ENCODE measurements around the gene SLC26A1. TPM values are rescaled to one million over a fixed set of nuclear protein-coding genes. Genes with fewer than 3 reads are reported as not detected.

The SLC26A1 gene
- total RNA-seq, 1 experiment from 2014 or later, result 0.16 TPM

DNA sequence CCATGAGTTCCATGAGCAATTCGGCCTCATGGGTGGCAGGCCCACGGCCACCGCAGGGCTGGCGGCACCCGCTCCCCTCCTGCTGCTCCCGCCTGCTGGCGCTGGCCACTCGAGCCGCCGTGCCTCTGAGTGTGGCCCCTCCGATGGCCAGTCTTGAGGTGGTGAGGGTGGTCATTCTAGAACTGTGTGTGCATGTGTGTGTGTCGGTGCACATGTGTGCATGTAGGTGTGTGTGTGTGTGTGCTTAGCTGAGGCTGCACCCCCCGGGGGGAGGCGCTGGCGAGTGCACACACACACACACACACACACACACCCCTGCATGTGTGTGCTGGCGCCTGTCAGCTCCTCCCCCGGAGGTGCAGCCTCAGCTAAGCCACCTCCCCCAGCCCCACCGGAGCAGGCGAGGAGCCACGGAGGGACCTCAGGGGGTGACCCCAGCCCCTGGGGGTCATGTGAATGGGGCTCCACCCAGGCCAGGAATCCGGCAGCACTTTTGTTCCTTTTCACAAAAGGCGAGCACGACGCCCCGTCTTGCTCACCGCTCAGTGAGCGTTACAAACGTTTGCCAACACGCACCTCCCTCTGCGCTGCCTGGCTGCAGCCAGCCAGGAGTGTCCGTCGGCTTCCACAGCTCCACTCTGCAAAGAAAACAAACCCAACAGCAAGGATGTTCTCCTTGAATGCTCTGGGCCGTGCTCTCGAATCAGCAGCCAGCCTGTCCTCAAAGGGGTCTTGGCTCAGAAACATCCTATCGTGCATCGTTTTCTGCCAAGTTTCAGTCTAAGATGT lies 48.1 kb upstream of the SLC26A1 start:
- Mint-ChIP-seq H3K36me3 (ENCODE audit: insufficient read depth, unreplicated experiment) (peaks cover 5% of the 10 kb centered on the region), H3K9me3 (ENCODE audit: unreplicated experiment) (no peaks in the 10 kb centered on the region), H3K4me3 (ENCODE audit: unreplicated experiment) (peak overlapping the region; percentile 50), H3K27ac (ENCODE audit: low read depth, unreplicated experiment) (no peak overlapping the region), H3K4me1 (ENCODE audit: insufficient read depth, unreplicated experiment) (peaks cover 18% of the 10 kb centered on the region), H3K27me3 (ENCODE audit: insufficient read depth, unreplicated experiment) (no peaks in the 10 kb centered on the region)
- ChIA-PET POLR2A (interaction anchor here (0.6 kb wide), 1 partner anchor 307 kb away, joined by 3 read pairs; no protein-coding TSS in a partner anchor), CTCF (interaction anchor here (0.7 kb wide), 3 partner anchors 8 to 27 kb away, joined by 3 read pairs; no protein-coding TSS in a partner anchor)
- no TSS peak for BruUV-seq (replicated peaks)
- intact Hi-C loops (cut with micrococcal nuclease), result no loop called here
- DNase-seq (ENCODE audit: unreplicated experiment), result peak; percentile 27
- TF ChIP-seq CTCF (IDR thresholded peaks at IDR 0.05; ENCODE audit: unreplicated experiment), result no peak

- H3K9me3 Mint-ChIP-seq (ENCODE audit: unreplicated experiment), result no peaks in the 10 kb centered on the region
- H3K36me3 Mint-ChIP-seq (ENCODE audit: insufficient read depth, unreplicated experiment), result peaks cover 5% of the 10 kb centered on the region
- no peak overlapping the region for H3K27ac Mint-ChIP-seq (ENCODE audit: low read depth, unreplicated experiment)
- DNase-seq (ENCODE audit: unreplicated experiment), result no peak
- CTCF ChIA-PET, result interaction anchor here (0.7 kb wide), 3 partner anchors 8 to 28 kb away, joined by 3 read pairs; no protein-coding TSS in a partner anchor
- no peak overlapping the region for H3K4me3 Mint-ChIP-seq (ENCODE audit: unreplicated experiment)
- peaks cover 18% of the 10 kb centered on the region for H3K4me1 Mint-ChIP-seq (ENCODE audit: insufficient read depth, unreplicated experiment)
- no peak for TF ChIP-seq CTCF (IDR thresholded peaks at IDR 0.05; ENCODE audit: unreplicated experiment)
- BruUV-seq (replicated peaks), result no TSS peak
- POLR2A ChIA-PET, result interaction anchor here (0.6 kb wide), 1 partner anchor 308 kb away, joined by 3 read pairs; no protein-coding TSS in a partner anchor
- intact Hi-C loops (cut with micrococcal nuclease), result no loop called here
- H3K27me3 Mint-ChIP-seq (ENCODE audit: insufficient read depth, unreplicated experiment), result no peaks in the 10 kb centered on the region
Measured at GRCh38 chr4:1040344-1041146, 47.3 kb upstream of the SLC26A1 start.

DNA sequence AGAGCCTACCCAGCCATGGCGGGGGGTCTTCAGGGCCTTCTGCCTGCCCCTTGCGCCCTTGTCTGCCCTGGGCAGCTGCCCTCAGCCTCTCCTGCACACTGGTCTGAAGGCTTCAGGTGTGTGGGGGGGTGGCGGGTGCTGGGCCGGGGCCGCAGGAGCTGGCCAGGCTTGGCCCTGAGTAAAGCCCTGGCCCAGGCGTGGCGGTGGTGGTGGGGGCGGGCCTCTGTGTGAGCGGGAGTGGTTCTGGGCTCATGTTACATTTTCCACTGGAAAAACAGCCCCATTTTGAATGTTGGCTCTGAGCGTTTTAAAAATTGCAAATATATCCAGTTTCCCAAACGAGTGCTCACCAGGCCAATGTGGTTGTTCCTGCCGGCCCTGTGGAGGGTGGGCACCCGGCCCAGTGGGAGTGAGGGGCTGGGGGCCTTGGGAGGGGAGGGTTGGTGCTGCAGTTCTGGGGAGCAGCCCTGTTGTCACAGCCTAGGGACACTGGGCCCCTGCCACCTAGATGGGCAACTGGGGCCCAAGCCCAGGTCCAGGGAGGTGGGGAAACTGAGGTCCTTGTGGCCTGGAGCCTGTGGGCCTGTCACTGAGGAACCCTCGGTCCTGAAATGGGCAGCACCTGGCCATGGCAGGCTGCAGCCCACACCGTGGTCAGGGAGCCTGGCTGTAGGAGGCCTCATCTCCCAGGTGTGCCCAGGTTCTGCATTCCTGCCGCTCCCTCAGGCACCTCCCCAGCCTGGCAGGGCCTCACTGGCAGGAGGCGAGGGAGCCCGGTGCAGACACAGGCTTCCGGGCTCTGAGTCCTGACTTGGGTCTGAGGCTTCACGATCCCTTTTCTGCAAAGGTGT lies 46.5 kb upstream of the SLC26A1 start:
- BruUV-seq (replicated peaks), result no TSS peak
- Mint-ChIP-seq H3K4me1 (ENCODE audit: insufficient read depth, unreplicated experiment) (peaks cover 18% of the 10 kb centered on the region), H3K9me3 (ENCODE audit: unreplicated experiment) (no peaks in the 10 kb centered on the region), H3K27me3 (ENCODE audit: insufficient read depth, unreplicated experiment) (no peaks in the 10 kb centered on the region), H3K4me3 (ENCODE audit: unreplicated experiment) (no peak overlapping the region), H3K27ac (ENCODE audit: low read depth, unreplicated experiment) (no peak overlapping the region), H3K36me3 (ENCODE audit: insufficient read depth, unreplicated experiment) (peaks cover 8% of the 10 kb centered on the region)
- intact Hi-C loops (cut with micrococcal nuclease), result no loop called here
- DNase-seq (ENCODE audit: unreplicated experiment), result peak; percentile 64
- no peak for TF ChIP-seq CTCF (IDR thresholded peaks at IDR 0.05; ENCODE audit: unreplicated experiment)
- ChIA-PET CTCF (interaction anchor here (0.5 to 1.4 kb wide), 2 partner anchors 34 to 194 kb away, joined by 3 to 5 read pairs; no protein-coding TSS in a partner anchor), POLR2A (interaction anchor here (0.8 to 1.1 kb wide), 2 partner anchors 23 to 29 kb away, joined by 3 to 5 read pairs; no protein-coding TSS in a partner anchor)
